ENCODE results near the gene HIC1. TPM values are rescaled to one million over a fixed set of nuclear protein-coding genes. Genes with fewer than 3 reads are reported as not detected.

Gene HIC1
- total RNA-seq, 1 donor from 2014 or later: 14.9 TPM

DNA sequence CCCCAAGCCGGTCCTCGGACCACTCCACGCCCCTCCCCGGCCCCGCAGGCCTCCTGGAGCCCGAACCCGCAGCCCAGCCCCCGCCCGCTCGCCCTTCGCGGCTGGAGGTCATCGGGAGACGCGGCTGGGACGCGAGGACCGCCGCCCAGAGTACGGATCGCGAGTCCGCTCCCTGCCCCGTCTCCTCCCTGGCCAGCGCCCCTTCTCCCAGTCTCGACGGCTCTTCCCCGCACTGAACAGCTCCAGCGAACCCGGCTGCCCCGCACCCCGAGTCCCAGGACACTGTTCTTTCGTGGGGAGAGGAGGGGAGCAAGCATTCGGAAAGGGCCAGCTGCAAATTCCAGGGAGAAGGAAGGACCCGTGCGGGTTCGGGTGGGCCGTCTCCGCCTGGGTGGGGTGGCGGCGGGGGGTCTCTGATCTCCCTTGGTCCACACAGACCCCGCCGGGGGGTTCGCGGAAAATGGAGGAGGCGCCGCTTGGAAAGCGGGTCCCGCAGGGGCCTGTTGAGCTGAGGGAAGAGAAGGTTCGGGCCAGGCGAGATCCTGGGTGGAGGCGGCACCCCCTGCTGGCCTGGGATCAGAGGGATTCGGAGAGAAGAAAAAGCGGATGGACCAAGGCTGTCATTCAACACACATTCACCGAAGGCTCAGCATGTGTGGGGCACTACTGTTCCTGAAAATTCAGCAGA, 29.1 kb upstream of the HIC1 start:
- DNase-seq (ENCODE audit: low spot score): peak; percentile 85

DNA sequence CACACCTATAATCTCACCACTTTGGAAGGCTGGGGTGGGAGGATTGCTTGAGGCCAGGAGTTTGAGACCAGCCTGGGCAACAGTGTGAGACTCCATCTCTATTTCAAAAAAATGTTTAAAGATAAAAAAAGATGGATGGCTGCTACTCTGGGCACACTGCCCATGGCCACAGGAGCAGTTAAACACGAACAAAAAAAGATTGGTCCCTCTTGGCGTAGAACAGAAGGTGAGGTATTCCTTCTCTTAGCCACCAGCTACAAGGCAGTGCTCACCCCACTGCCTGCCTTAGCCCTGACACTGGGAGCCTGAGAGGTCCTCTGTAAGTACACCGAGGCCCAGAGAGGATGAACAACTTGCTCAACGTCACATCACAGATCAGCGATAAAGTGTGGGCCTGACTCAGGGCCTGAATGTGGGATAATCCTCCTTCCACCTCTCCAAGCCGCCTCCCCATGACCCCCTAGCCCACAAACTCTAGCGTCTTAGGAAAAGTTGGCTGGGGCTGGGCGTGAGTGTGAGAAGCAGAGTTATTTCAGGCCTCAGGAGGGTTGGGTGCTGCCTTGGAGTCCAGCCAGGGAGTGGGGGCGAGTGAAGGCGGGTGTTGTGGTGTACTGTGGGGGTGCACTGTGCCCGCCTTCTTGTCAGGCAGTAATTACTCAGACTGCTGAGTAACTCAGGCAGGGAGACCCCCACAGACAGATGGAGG, 27.2 kb upstream of the HIC1 start:
- DNase-seq (ENCODE audit: low spot score): no peak

DNA sequence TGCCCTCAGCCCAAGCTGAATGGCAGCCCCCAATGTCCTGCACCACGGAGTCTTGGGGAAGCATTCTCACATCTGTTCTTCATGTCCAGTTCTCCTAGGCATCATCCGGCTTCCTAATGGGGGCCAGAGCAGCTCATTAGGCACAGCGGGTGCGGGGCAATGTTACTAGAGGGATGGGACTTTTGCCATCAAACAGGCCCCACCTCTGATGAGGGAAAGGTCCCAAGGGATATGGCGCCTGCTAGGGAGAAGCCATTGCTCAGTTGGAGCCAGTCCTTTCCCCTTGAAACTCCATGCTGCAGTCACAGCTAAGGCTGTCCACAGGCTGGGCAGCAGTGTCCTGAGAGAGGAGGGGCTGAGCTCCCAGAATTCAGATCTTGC, 26.7 kb upstream of the HIC1 start:
- no peak for DNase-seq (ENCODE audit: low spot score)

DNA sequence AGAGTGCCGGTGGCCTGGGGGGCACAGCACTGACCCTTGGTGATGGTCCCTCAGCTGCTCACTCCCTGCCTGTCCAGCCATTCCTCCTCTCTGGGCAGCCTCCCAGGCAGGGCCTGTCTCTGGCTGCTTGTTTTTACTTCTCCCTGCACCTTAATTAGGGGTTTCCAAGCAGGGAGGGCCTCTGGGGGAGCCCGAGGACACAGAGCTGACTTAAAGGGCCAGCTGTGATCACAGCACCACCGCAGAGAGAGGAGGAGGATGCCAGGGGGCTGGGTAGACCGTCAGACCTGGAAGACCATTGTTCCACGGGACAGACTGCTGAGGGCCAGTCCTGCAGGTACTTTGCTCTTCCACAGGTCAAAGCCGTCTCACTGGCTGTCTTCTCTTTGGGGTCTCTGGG, 26.2 kb upstream of the HIC1 start:
- DNase-seq (ENCODE audit: low spot score): no peak

DNA sequence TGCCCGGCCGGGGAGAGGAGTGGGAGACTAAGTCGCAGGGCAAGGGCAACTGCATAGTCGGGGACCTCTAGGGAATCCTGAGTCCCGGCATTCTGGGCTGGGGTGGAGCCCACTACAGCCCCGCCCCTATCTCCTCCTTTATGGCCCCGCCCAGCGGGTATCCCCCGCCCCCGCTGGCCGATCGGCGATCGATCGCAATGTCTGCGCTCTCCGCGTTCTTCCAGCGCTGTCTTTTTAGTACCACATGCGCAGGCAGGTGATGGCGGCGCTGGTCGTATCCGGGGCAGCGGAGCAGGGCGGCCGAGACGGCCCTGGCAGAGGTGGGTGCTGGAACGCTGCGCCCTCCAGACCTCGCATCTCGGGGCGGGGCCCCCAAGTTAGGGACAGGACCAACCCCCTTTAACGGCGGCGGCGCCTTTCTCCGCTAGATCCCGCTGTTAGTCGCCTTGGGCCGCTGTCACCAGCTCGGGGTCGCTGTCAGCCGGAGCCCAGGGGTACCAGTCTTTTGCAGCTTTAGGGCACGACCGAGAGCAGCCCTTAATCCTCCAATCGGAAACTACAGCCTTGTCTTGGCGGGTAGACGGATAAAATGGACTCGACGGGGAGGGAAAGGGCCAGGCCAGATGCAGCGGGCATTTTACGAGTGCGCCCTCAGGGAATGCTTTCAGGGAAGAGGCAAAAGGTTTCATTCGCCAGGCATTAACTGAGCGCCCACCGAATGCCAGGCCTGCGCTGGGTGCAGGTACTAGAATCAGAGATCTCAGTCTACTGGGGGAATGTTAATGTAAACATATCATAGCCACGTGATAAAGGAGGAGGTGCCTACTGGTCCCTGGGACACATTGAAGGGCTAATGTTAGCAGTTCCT, 24.8 kb upstream of the HIC1 start, which contains the start of gene DPH1:
Gene DPH1, plus strand, starts transcription at position 243 of the 868 bp plus-strand sequence. Its CDS starts 17 bp downstream, at position 260.
- peak; percentile 92 for DNase-seq (ENCODE audit: low spot score)

DNA sequence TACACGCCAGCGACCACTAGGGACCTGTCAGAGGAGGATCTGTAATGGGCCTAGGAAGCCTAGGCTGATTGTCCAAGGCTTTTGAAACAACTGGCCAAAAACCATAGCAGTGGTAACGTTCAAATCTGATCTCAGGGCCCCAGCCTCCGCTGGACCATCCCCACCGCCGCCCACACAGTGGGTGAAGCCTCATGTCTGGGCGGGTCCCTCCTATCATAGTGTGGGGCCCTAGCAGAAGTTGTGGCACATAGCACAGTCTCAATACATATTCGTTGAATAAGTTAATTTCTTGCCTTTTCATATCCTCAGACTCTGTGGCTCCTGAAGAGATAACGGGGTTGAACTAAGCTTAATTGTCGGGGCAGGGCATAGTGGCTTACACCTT, 24.1 kb upstream of the HIC1 start:
- DNase-seq (ENCODE audit: low spot score): no peak

DNA sequence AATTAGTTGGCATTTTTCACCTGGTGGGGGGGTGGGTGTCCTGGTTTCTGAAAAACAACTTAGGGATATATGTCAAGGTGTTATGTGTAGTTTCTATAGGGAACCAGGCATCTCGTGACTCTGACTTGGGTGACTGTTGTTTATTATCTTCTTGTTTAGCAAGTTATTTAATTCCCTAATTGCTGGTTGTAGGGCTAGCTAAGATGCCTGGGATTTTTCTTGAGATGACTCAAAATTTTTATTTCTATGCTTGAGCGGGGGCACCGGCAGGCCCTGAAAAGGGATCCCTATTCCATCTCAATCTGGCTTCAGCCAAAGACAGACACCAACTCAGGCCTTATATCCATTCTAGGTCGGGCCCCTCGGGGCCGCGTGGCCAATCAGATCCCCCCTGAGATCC, 21.8 kb upstream of the HIC1 start:
- no peak for DNase-seq (ENCODE audit: low spot score)

DNA sequence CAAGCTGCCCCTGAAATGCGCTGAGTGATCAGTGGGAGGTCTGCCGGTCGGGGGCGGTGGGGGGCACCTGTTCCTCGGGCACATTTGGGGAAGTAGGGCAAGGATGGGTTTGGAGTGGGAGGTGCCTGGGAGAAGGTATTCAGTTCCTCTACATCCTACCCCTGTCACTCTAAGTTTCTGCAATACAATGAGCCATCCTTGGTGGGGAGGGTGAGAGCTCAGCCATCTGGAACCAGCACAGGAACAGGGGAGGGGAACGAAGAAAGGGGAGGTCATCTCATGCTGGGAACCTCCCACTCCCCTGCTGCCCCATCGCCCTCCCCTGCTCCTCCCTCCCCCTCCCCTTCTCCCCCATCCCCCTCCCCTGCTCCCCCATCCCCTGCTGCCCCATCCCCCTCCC, 20.7 kb upstream of the HIC1 start:
- DNase-seq (ENCODE audit: low spot score): no peak

DNA sequence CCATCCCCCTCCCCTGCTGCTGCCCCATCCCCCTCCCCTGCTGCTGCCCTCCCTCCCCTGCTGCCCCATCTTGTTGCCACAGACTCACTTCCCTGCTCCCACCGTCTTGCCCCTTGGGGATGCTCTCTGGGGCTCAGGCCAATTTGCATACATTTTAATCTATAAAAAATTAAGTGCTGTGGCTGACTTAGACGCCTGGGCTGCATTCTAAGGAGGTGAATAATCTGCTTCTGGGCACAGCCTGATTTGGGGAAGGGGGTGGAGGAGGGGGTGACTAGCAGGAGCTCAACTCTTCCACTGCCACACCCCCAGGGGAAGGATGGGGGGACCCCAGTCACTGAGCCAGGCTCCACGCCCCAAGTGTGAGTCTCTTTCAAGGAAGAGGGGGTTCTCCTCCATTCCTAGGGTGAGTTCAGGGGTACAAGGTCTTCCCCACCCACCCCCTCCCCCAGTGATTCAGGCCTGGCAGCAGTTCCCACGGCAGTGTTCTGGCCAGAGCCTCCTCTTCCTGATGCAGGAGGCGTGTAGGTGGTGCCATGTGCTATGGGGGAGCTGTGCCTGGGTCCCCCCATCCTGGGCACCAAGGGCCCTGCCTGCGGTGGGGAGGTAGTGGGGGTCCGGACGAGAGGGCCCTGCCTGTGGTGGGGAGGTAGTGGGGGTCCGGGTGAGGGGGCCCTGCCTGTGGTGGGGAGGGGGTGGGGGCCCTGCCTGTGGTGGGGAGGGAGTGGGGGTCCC, 19.9 kb upstream of the HIC1 start:
- no peak for DNase-seq (ENCODE audit: low spot score)

DNA sequence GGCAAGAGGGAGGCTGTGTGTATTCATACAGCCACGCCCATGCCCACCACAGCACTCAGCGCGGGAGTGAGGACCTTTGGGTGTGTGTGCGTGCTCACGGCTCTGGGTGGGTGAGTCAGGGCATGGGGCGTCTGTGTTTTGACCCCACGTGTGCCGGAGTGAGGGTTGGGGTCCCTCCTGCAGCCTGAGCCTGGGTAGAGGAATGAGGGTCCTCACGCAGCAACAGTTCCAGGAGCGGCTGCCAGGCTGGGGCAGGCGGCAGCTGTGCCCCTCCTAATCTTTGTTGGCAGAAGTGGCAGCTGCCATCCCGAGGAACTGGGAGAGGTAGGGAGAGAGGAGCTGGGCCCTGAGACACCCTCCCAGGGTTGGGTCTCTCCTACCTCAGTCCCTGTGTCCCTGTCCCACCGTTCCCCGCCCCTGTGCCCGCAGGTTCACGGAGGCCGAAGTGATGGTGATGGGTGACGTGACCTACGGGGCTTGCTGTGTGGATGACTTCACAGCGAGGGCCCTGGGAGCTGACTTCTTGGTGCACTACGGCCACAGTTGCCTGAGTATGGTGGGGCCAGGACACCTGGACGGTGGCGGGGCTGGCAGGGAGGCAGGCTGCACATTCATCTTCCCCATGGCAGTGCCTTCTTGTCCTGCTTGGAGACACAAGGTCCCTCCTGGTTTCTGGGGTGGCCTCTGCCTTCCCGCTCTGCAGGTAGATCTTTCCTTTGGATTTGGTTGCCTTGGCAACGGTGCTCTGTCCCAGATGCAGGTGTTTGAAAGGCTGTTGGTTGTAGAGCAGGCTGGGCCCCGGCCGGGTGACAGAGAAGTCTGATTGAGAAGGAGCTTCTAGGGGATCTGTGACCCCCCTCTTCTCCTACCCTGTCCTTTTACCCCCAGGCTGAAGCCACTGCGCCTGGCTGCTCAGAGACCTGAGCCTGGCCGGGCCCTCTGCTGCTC, 19.1 kb upstream of the HIC1 start:
- DNase-seq (ENCODE audit: low spot score): no peak

DNA sequence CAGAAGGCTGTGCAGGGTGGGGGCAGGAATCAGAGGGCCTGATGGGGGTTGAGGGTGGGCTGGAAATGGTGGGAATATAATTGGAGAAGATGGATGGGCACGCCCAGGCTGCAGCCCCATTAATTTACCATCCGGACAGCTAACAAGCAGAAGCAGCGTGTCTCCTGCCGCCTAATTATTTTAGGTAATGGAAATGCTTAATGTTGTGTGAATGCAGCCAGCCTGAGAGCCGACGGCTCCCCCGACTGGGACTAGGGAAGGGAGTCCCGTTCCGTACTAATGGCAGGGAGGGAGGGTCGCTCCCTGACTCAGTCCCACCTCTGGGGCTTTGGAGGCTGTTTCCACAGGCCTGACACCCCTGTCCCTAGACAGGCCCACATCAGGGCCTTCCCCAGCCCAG, 17.7 kb upstream of the HIC1 start:
- DNase-seq (ENCODE audit: low spot score): no peak

DNA sequence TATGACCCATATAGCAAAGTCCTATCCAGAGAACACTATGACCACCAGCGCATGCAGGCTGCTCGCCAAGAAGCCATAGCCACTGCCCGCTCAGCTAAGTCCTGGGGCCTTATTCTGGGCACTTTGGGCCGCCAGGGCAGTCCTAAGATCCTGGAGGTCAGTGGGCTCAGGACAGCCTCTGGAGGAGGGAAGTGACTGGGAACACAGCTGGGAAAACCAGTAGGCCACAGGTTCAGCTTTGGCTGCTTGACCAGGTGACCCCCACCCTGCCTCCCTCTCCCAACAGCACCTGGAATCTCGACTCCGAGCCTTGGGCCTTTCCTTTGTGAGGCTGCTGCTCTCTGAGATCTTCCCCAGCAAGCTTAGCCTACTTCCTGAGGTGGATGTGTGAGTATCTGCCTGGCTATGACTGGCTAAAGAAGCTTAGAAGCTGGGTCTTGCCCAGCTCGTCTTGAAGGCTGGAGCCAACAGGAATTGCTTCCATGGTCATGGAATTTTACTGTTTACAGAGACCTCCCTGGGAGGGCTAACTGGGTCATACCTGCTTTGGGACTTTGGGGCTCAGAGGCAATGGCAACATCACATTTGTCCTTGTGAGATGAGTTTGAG, 14.6 kb upstream of the HIC1 start:
- no peak for DNase-seq (ENCODE audit: low spot score)

DNA sequence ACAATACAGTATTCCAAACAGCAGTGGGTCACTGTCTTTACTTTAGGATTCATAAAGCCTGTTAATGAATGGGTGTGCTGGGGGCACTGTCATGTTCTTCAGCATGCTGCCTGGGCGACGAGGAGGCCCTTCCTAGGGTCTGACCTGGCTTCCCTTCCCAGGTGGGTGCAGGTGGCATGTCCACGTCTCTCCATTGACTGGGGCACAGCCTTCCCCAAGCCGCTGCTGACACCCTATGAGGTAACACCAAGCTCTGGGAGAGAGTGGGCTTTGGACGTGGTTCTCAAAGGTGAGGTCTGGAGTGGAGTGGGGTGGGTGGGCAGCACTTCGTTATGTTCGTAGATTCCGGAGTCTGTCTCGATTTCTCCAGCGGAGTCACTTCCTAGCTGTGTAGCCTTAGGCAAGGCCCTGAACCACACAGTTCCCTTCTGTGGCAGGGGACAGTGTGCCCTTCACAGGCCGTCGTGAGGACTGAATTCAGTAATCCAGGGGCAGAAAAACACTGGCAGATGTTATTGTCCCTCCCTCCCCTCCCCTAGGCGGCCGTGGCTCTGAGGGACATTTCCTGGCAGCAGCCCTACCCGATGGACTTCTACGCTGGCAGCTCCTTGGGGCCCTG, 13.9 kb upstream of the HIC1 start:
- DNase-seq (ENCODE audit: low spot score): no peak

DNA sequence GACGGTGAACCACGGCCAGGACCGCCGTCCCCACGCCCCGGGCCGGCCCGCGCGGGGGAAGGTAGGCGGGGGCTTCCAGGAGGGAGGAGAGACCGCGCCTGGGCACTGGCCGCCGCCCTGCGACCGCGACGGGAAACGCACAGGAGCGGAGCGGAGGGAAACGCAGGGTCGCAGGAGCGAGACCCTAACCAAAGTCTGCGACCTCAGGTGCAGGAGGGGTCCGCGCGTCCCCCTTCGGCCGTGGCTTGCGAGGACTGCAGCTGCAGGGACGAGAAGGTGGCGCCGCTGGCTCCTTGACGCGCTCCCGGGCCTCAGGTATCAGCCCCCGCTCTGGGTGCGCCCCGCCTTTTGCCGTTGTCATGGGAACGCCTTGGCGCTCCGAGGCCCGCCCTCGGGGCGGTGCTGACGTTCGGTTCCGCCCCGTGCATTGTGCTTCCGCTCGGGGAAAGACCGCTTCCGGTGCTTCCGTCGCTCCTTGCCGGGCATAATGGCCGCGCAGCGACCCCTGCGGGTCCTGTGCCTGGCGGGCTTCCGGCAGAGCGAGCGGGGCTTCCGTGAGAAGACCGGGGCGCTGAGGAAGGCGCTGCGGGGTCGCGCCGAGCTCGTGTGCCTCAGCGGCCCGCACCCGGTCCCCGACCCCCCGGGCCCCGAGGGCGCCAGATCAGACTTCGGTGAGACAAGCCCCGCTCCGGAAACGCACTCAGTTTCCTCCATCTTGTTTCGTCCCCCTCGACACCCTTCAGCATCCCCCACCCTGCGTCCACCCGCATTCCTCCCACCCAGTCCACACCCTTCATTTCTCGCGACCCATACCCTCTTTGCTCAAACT, 13.1 kb upstream of the HIC1 start, which contains the start of gene OVCA2:
Gene OVCA2, plus strand, starts transcription at position 462 of the 829 bp plus-strand sequence. Its CDS starts 26 bp downstream, at position 488.
- DNase-seq (ENCODE audit: low spot score): peak; percentile 95

DNA sequence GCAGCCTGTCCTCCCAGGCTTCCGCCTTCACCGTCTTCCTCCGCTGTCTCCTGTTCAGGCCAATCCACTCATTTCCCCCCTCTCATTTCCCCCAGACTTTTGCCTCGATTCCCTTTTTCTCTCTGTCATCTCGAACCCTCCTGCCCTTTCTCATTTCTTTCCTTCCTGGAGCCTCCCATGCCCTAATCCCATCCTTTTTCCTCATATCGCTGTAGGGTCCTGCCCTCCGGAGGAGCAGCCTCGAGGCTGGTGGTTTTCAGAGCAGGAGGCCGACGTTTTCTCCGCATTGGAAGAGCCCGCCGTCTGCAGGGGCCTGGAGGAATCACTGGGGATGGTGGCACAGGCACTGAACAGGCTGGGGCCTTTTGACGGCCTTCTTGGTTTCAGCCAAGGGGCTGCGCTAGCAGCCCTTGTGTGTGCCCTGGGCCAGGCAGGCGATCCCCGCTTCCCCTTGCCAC, 12.5 kb upstream of the HIC1 start:
- no peak for DNase-seq (ENCODE audit: low spot score)

DNA sequence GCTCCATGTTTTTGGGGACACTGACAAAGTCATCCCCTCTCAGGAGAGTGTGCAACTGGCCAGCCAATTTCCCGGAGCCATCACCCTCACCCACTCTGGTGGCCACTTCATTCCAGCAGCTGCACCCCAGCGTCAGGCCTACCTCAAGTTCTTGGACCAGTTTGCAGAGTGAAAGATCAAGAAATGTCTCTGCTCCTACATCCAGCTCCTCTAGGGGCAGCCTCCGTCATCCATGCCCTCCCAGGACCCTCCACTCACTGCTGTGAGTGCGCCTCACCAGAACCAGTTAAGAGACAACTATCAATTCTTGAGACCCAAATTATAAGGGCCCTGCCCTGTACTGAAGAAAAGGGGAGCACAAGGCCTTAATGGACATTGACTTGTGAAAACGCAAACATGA, 12.0 kb upstream of the HIC1 start:
- DNase-seq (ENCODE audit: low spot score): no peak

DNA sequence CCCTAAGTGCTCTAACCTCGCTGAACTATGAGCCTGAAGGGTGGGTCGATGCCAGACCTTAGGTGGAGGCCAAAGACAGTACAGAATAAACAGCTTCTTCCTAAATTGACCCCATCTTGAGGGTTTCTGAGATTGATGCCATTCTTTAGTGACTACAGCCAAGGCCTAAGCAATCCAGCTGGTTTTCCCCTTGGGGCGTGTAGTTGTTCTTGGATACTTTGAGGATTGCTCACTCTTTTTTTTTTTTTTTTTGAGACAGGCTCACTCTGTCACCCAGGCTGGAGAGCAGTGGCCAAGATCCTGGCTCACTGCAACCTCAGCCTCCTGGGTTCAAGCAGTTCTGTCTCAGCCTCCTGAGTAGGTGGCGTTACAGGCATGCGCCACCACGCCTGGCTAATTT, 11.1 kb upstream of the HIC1 start:
- DNase-seq (ENCODE audit: low spot score): no peak

DNA sequence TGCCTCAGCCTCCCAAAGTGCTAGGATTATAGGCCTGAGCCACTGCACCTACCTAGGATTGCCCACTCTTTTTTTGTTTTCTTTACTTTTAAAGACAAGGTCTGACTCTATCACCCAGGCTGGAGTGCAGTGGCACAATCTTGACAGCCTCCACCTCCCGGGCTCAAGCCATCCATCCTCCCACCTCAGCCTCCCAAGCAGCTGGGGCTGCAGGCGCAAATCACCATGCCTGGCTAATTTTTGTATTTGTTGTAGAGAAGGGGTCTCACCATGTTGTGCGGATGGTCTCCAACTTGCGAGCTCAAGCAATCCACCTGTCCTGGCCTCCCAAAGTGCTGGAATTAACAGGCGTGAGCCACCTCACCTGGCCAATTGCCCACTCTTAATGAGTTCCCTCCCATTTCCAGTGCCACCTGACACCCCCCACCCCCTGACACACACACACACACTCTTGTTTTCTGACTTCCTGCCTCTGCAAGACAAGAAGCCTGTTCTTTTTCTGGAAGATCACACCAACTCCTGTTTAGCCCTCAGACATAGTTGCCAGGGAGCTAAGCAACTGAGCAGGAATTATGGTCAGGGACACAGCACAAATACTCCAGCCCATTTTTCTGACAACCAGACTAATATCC, 10.5 kb upstream of the HIC1 start:
- DNase-seq (ENCODE audit: low spot score): no peak

All from ureter (tissue), 1 donor.